Ovary (tissue), 3 donors: ENCODE measurements around the gene HOXA13.

Experiments
- CTCF ChIP-seq, 3 donors: fragments of 450-650 bp in 2 of 3; fragments of 200-600 bp in 1 of 3; IDR thresholded peaks; one replicate each; pipeline versions ENCODE4 v1.5.1 to v1.8.0; 2016 to 2022; ENCODE audit warnings: antibody characterized with exemption in 3 of 3, mild to moderate bottlenecking in 1 of 3
- EP300 ChIP-seq: sonication (generic); formaldehyde crosslinking; IDR thresholded peaks from one replicate; pipeline ENCODE4 v1.6.1; 2017; ENCODE audit warnings: antibody characterized with exemption
- POLR2A ChIP-seq: fragments of 450-650 bp; IDR thresholded peaks from one replicate; pipeline ENCODE4 v1.6.1; 2017; ENCODE audit warnings: antibody characterized with exemption, mild to moderate bottlenecking, moderate library complexity
- donor health status: DM: no; HTN: no; CAD: no.

- TF ChIP-seq CTCF (IDR thresholded peaks at IDR 0.05) (no peak), POLR2A (no peak), EP300 (no peak)
Observed at GRCh38 chr7:27145165-27145913, 54.6 kb downstream of the HOXA13 start.
